ENCODE results near the gene TNK2. TPM values are rescaled to one million over a fixed set of nuclear protein-coding genes. Genes with fewer than 3 reads are reported as not detected.

The TNK2 gene
- total RNA-seq, 4 donors from 2014 or later, result 18.4 to 45.7 (median 42.8) TPM

DNA sequence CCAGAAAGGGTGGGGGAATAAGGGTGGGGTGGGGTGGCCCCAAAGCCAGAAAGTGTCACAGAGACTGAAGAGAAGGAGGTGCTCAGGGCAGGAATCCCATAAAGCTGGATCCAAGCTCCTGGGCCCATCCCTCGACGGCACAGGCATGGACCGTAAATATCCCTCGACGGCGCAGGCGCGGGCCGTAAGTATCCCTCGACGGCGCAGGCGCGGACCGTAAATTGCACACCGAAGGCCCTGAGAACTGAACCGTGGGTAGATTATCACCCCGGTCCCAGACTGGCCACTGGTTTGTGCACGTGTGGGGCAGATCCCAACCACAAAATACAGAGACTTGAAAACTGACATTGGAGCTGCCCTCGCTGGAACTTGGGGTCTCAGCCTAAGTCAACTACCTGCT, 55.3 kb downstream of the TNK2 start:
- no peak overlapping the region for H3K4me3 ChIP-seq
- DNase-seq, result no peak
- H3K36me3 ChIP-seq, result no peaks in the 10 kb centered on the region
- H3K4me1 ChIP-seq, result peaks cover 0 to 48% (median 0%) of the 10 kb centered on the region in 3 donors
- H3K27me3 ChIP-seq, result no peaks in the 10 kb centered on the region
- no peak overlapping the region for H3K27ac ChIP-seq
- WGBS, 2 donors, result 91 to 95% methylated on average over 15 to 20 of the region's 20 CpGs
- no peak for TF ChIP-seq POLR2A (IDR thresholded peaks at IDR 0.05)
- TF ChIP-seq, protein P1, sequence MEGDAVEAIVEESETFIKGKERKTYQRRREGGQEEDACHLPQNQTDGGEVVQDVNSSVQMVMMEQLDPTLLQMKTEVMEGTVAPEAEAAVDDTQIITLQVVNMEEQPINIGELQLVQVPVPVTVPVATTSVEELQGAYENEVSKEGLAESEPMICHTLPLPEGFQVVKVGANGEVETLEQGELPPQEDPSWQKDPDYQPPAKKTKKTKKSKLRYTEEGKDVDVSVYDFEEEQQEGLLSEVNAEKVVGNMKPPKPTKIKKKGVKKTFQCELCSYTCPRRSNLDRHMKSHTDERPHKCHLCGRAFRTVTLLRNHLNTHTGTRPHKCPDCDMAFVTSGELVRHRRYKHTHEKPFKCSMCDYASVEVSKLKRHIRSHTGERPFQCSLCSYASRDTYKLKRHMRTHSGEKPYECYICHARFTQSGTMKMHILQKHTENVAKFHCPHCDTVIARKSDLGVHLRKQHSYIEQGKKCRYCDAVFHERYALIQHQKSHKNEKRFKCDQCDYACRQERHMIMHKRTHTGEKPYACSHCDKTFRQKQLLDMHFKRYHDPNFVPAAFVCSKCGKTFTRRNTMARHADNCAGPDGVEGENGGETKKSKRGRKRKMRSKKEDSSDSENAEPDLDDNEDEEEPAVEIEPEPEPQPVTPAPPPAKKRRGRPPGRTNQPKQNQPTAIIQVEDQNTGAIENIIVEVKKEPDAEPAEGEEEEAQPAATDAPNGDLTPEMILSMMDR (IDR thresholded peaks at IDR 0.05), result no peak
- intact Hi-C loops (cut with DNase I), result no loop called here
- H3K9me3 ChIP-seq, result no peaks in the 10 kb centered on the region

- H3K27me3 ChIP-seq, result no peaks in the 10 kb centered on the region
- 24 to 32% methylated on average over 13 to 26 of the region's 31 CpGs for WGBS, 2 donors
- H3K4me1 ChIP-seq, result peaks cover 0 to 50% (median 0%) of the 10 kb centered on the region in 3 donors
- no peaks in the 10 kb centered on the region for H3K36me3 ChIP-seq
- peak; percentile 36 for DNase-seq
- intact Hi-C loops (cut with DNase I), result no loop called here
- TF ChIP-seq POLR2A (IDR thresholded peaks at IDR 0.05), result no peak
- TF ChIP-seq, protein P1 (IDR thresholded peaks at IDR 0.05), result peak; percentile 99 to 100 (median 100)
- H3K27ac ChIP-seq, result no peak overlapping the region
- H3K4me3 ChIP-seq, result peak overlapping the region in 1 of 4 donors; percentile 13
- no peaks in the 10 kb centered on the region for H3K9me3 ChIP-seq
Measured at GRCh38 chr3:195850857-195851543, 57.4 kb downstream of the TNK2 start.

GRCh38 chr3:195849322-195850074, 58.9 kb downstream of the TNK2 start:
- DNase-seq, result no peak
- no peaks in the 10 kb centered on the region for H3K36me3 ChIP-seq
- 40 to 47% methylated on average over 1 to 8 of the region's 53 CpGs for WGBS, 2 donors
- H3K27ac ChIP-seq, result peak overlapping the region in 2 of 4 donors; percentile 23 to 33
- H3K4me1 ChIP-seq, result peaks cover 0 to 35% (median 0%) of the 10 kb centered on the region in 3 donors
- no peaks in the 10 kb centered on the region for H3K27me3 ChIP-seq
- H3K9me3 ChIP-seq, result no peaks in the 10 kb centered on the region
- TF ChIP-seq POLR2A (IDR thresholded peaks at IDR 0.05), result no peak
- TF ChIP-seq, protein P1 (IDR thresholded peaks at IDR 0.05), result peak in 1 of 6 experiments; percentile 24
- H3K4me3 ChIP-seq, result no peak overlapping the region
- intact Hi-C loops (cut with DNase I), result no loop called here

DNA sequence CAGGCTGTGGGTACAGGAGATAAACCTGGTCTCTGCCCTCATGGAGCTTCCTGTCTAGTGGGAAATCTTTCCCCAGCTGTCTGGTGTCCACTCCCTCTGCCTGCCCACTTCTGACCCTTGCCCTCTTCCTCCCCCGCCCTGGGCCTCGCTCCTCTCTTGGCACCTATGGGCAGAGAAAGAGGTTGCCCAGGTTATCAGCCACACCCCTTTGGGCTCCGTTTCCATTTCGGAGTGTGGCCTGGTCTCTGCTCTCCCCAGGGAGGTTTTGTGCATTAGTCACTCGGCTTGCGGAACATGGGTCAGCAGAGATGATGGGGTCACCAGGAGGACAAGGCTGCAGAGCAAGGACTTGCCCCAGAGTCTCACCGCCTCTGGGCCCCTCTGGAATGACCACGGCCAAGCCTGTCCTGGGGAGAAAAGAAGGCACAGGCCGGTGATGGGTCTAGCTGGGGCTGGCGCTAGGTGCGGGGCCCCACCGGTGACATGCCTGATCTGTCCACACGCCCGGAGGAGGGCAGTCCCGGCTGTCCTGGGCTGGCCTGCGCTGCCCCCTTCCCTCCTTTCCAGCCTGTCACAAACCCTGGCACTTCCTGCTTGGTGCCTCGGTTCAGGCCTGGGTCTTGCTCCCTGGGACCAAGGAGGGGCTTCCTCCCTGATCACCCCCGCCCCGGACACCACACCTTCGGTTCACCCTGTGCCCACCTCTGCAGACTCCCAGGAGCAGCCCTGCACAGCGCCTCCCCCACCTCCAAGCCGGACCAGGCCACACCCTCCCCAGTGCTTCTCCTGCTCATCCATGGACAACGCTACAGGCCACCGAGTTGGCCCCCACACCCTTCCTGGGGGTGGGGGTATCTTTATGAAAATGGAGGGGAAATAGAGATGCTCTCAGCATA, 61.0 kb downstream of the TNK2 start:
- Histone ChIP-seq H3K4me1 (peaks cover 0 to 27% (median 0%) of the 10 kb centered on the region in 3 donors), H3K27ac (no peak overlapping the region), H3K4me3 (no peak overlapping the region), H3K9me3 (no peaks in the 10 kb centered on the region), H3K36me3 (no peaks in the 10 kb centered on the region), H3K27me3 (peaks cover 0 to 4% (median 0%) of the 10 kb centered on the region in 4 donors)
- intact Hi-C loops (cut with DNase I), result no loop called here
- no peak for DNase-seq
- WGBS, 2 donors, result 84 to 89% methylated on average over 5 of the region's 24 CpGs
- TF ChIP-seq, protein P1 (IDR thresholded peaks at IDR 0.05), result no peak
- no peak for TF ChIP-seq POLR2A (IDR thresholded peaks at IDR 0.05)

Data from esophagus squamous epithelium (tissue), 5 donors.